Natural killer cell treated with Interleukin-12 subunit alpha and Interleukin-12 subunit beta and Interleukin-15 and Interleukin-18, amount 100 ng/mL, for 72 hours (primary cell): ENCODE results near the gene RIN3. TPM values are rescaled to one million over a fixed set of nuclear protein-coding genes. Genes with fewer than 3 reads are reported as not detected.

Experiments
- ATAC-seq, 2 donors: fragments of 150-1000 bp; cut with Tn5 transposase in 1 of 2; sonication (Bioruptor Pico), chemical (Tn5 transposase) in 1 of 2; 2 replicates each; pipeline ENCODE4 v1.10.0; 2021
- DNase-seq: peaks from one replicate; pipeline ENCODE4 v3.0.0; 2022; ENCODE audit warnings: low spot score
- H3K27ac Mint-ChIP-seq, 2 donors: 1 replicate in 1 of 2; 2 replicates in 1 of 2; pipeline ENCODE4 v1.8.0; 2022; ENCODE audit warnings: mixed read lengths in 2 of 2, mild to moderate bottlenecking in 1 of 2, moderate library complexity in 1 of 2
- H3K27me3 Mint-ChIP-seq, 2 donors: 1 replicate in 1 of 2; 2 replicates in 1 of 2; pipeline ENCODE4 v1.8.0; 2022; ENCODE audit warnings: mixed read lengths in 2 of 2
- H3K36me3 Mint-ChIP-seq: one replicate; pipeline ENCODE4 v1.8.0; 2022; ENCODE audit warnings: mixed read lengths
- H3K4me1 Mint-ChIP-seq, 2 donors: 1 replicate in 1 of 2; 2 replicates in 1 of 2; pipeline ENCODE4 v1.8.0; 2022; ENCODE audit warnings: low read depth in 2 of 2, mixed read lengths in 2 of 2, mild to moderate bottlenecking in 1 of 2
- H3K4me3 Mint-ChIP-seq: one replicate; pipeline ENCODE4 v1.8.0; 2022; ENCODE audit warnings: mixed read lengths
- H3K9me3 Mint-ChIP-seq: 2 replicates; pipeline ENCODE4 v1.8.0; 2022; ENCODE audit warnings: mixed read lengths
- total RNA-seq, 2 donors: library from RNA; stranded (reverse); gene quantifications; one replicate each; pipeline ENCODE4 v1.2.3, GENCODE V29; 2022

The RIN3 gene
- total RNA-seq, 2 donors from 2014 or later = 151 to 202 TPM

DNA sequence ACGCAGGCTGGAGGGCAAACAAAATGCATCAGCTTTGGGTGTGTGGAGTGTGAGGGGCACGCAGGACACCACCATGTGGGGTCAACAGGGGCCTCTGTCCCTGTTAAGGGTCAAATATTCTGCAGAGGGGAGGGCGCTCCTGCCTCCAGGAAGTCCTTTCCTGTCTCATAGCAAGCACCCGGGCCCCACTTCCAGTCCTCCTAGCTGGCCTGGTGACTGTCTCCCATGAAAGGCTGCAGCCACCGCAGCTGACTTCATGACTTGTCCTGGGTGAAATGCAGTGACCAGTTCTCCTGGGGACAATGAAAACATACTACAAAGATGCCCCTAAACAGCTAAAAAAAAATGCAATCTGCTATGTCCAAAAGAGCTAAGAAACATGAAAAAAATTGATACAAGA is 181.2 kb downstream of the RIN3 start:
- Mint-ChIP-seq H3K27me3 (no peaks in the 10 kb centered on the region), H3K4me1 (peaks cover 10 to 22% of the 10 kb centered on the region in 2 donors), H3K9me3 (no peaks in the 10 kb centered on the region), H3K27ac (peak overlapping the region in 1 of 2 donors; percentile 27), H3K4me3 (no peak overlapping the region), H3K36me3 (no peaks in the 10 kb centered on the region)
- ATAC-seq = no peak
- DNase-seq = no peak

DNA sequence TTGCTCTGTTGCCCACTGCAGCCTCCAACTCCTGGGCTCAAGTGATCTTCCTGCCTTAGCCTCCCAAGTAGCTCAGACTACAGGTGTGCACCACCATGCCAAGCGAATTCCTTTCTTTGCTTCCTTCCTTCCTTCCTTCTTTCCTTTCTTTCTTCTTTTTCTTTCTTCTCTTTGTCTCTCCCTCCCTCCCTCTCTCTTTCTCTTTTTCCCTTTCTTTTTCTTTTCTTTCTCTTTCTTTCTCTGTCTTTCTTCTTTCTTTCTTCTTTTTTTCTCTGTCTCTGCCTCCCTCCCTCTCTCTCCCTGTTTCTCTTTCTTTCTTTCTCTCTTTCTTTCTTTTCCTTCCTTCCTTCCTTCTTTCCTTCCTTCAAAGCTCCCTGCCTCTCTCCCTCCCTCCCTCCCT is 182.0 kb downstream of the RIN3 start:
- H3K27me3 Mint-ChIP-seq = no peaks in the 10 kb centered on the region
- peaks cover 10 to 22% of the 10 kb centered on the region in 2 donors for H3K4me1 Mint-ChIP-seq
- no peak for DNase-seq
- no peaks in the 10 kb centered on the region for H3K36me3 Mint-ChIP-seq
- no peaks in the 10 kb centered on the region for H3K9me3 Mint-ChIP-seq
- ATAC-seq = no peak
- H3K27ac Mint-ChIP-seq = no peak overlapping the region
- no peak overlapping the region for H3K4me3 Mint-ChIP-seq

DNA sequence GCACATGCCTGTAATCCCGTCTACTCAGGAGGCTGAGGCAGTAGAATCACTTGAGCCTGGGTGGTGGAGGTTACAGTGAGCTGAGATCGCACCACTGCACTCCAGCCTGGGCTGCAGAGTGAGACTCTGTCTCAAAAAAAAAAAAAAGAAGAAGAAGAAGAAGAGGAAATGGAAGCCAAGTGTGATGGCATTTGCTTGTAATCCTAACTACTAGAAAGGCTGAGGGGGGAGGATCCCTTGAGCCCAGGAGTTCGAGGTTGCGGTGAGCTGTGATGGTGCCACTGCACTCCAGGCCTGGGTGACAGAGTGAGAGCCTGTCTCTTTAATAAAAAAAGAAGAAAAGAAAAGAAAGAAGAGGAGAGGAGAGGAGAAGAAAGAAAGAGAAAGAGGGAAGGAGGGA is 182.8 kb downstream of the RIN3 start:
- no peaks in the 10 kb centered on the region for H3K9me3 Mint-ChIP-seq
- peak overlapping the region in 1 of 2 donors; percentile 45 for H3K27ac Mint-ChIP-seq
- no peak for ATAC-seq
- DNase-seq = no peak
- H3K4me3 Mint-ChIP-seq = no peak overlapping the region
- no peaks in the 10 kb centered on the region for H3K27me3 Mint-ChIP-seq
- no peaks in the 10 kb centered on the region for H3K36me3 Mint-ChIP-seq
- H3K4me1 Mint-ChIP-seq = peaks cover 10 to 22% of the 10 kb centered on the region in 2 donors

DNA sequence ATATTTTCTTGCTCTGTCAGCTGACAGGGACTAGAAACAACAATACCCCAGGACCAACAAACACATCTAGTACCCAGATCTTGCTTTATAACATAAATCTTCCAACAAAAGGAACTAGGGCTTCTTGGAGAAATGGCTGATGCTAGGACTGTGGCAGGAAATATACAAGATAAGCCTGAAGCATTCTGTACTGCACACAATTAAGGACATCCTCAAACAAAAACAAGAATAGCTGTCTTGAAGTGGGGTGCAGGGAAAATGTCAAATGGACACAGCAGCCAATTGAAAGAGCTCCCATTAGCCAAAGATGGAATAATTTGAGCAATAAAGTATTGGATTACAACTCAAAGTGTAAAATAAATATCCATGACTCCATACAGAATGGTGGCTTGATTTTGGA is 184.8 kb downstream of the RIN3 start:
- DNase-seq (no peak), ATAC-seq (no peak)
- no peaks in the 10 kb centered on the region for H3K9me3 Mint-ChIP-seq
- H3K4me3 Mint-ChIP-seq = no peak overlapping the region
- H3K27ac Mint-ChIP-seq = no peak overlapping the region
- peaks cover 17 to 22% of the 10 kb centered on the region in 2 donors for H3K4me1 Mint-ChIP-seq
- H3K27me3 Mint-ChIP-seq = peaks cover 0 to 2% of the 10 kb centered on the region in 2 donors
- no peaks in the 10 kb centered on the region for H3K36me3 Mint-ChIP-seq

DNA sequence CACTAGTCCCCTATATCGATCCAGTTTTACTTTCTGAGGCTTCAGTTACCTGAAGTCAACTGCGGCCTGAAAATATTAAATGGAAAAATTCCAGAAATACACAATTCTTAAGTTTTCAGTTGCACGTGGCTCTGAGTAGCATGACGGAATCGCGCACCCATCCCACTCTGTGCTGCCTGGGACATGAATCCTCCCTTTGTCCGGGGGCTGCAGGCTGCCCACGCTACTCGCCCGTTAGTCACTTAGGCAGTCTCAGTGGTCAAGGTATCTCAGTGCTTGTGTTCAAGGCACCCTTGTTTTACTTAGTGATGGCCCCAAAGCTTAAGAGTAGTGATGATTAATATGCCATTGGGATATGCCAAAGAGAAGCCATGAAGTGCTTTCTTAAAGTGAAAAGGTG is 188.2 kb downstream of the RIN3 start:
- H3K9me3 Mint-ChIP-seq = no peaks in the 10 kb centered on the region
- H3K36me3 Mint-ChIP-seq = no peaks in the 10 kb centered on the region
- no peak overlapping the region for H3K27ac Mint-ChIP-seq
- peaks cover 0 to 11% of the 10 kb centered on the region in 2 donors for H3K27me3 Mint-ChIP-seq
- ATAC-seq = no peak
- H3K4me1 Mint-ChIP-seq = peaks cover 15 to 19% of the 10 kb centered on the region in 2 donors
- DNase-seq = no peak
- H3K4me3 Mint-ChIP-seq = no peak overlapping the region

DNA sequence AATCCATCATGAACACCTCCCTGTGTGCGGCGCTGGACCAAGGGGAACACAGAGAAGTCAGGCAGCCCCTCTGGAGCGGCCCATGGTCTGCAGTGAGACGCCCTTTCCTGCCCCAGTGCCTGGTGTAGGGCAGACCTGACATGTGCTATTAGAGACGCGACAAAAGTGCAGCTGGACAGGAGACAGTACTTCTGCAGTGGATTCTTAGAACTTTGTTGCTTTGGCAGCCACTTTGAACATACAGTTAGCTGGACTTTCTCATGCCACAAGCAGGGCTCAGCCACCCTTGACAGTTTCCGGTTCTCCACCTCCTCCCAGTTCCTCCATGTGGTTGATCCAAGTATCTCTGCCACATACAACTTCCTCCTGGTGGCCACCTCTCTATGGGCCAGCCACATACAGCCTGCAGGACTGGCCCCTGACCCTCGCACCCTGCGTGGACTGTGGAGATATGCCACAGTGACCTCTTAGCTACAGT is 188.9 kb downstream of the RIN3 start:
- Mint-ChIP-seq H3K36me3 (no peaks in the 10 kb centered on the region), H3K4me1 (peaks cover 15 to 19% of the 10 kb centered on the region in 2 donors)

DNA sequence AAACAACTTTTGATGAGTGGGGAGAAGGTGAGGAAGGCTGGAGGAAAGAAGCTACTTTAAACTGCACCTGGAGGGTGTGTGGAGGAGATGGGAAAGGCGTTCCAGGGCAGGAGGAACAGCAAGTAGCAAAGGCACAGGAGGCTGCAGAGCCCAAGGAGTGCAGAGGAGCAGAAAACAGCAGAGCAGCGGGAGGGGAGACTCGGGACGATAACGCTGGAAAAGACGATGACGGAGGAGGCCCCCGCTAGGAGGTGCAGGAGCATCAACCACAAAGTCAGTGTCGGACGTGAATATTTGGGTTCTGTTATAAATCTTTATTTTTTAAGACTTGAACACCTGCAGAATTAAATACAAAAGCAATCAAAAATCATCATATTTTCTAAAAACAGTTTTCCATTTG is 189.9 kb downstream of the RIN3 start:
- Mint-ChIP-seq H3K4me1 (peaks cover 15 to 19% of the 10 kb centered on the region in 2 donors), H3K27me3 (peaks cover 0 to 14% of the 10 kb centered on the region in 2 donors), H3K4me3 (no peak overlapping the region), H3K36me3 (no peaks in the 10 kb centered on the region), H3K27ac (peak overlapping the region in 1 of 2 donors; percentile 17), H3K9me3 (no peaks in the 10 kb centered on the region)
- ATAC-seq (no peak), DNase-seq (no peak)

More for the DNA sequence above, 188.9 kb downstream of the RIN3 start:
- ATAC-seq (no peak), DNase-seq (no peak)
- Mint-ChIP-seq H3K27me3 (peaks cover 0 to 14% of the 10 kb centered on the region in 2 donors), H3K27ac (no peak overlapping the region), H3K9me3 (no peaks in the 10 kb centered on the region), H3K4me3 (no peak overlapping the region)

DNA sequence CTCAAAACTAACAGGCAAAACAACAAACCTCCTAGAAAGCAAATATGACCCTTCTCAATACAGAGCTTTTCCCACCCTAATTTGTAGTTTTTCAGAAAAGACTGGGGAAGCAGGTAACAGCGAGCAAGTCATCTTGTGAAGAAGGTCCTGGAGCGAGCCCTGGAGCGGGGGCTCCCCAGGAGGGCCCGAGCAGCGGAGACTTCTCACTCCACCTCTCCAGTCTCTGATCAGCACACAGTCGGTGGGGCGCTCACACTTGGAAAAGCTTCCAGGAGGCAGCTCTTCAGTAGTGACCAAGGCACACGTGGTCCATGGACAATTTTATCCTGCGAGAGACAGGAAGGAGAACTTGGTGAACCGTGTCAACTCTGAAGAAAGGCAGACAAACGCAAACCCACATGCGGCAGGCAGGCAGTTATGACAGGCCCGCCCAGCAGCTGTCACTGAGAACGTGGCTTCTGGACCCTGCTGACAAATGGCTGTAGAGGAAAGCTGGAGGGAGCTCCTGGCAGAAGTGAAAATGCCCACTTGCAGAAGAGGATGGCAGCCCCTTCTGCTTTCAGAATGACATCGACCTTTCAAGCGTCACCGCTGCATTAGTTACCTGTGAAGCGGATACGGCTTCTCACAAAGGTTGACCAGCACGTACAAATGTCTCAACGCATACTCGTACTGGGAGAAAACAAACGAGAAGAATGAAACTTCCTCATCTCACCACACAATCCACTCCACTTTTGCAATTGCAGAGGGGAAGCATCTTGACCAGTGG is 190.6 kb downstream of the RIN3 start:
- Mint-ChIP-seq H3K27me3 (peaks cover 0 to 14% of the 10 kb centered on the region in 2 donors), H3K27ac (no peak overlapping the region), H3K4me3 (peak overlapping the region; percentile 9), H3K36me3 (no peaks in the 10 kb centered on the region), H3K4me1 (peaks cover 15 to 19% of the 10 kb centered on the region in 2 donors), H3K9me3 (no peaks in the 10 kb centered on the region)
- ATAC-seq = peak; percentile 79 to 83
- DNase-seq = no peak

DNA sequence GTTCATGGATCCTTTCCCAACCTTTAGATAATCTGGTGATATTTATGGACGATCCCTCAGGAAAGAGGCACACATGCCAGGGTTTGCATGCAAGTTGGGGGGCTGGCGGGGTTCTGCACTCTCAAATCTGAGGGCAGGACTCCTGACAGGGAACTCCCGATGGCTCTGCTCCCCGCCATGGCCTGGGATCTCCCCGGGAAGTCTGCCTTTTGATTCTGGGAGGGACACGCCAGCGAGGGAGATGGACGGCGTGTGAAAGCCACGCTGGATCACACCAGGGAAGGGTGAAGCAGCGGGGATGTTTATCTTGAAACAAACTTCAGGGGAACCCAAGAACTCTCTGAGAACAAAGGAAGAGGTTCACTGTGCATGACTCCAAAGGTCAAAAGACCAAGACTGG is 191.2 kb downstream of the RIN3 start:
- Mint-ChIP-seq H3K27ac (no peak overlapping the region), H3K4me1 (peaks cover 15 to 19% of the 10 kb centered on the region in 2 donors), H3K9me3 (no peaks in the 10 kb centered on the region), H3K4me3 (no peak overlapping the region), H3K27me3 (peaks cover 0 to 16% of the 10 kb centered on the region in 2 donors), H3K36me3 (no peaks in the 10 kb centered on the region)
- DNase-seq = no peak
- no peak for ATAC-seq

DNA sequence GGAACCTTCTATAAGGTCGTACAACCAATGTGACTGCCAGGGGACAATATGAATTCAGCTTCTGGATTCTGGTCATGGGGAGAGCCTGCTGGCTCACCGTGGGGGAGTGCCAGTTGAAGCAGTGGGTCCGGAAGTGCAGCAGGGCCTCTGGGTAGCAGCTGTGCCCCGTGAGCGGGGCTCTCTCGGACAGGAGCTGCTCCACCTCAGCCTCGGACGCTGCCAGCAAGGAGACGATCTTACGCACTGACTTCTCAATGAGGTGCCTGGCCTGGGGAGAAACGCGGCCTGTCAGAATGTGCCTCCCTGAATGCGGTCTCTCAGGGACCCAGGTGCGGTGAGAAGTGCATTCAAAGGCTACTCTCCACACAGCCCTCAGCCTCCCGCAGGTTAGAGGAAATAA is 192.8 kb downstream of the RIN3 start:
- no peak overlapping the region for H3K4me3 Mint-ChIP-seq
- no peaks in the 10 kb centered on the region for H3K36me3 Mint-ChIP-seq
- peaks cover 0 to 16% of the 10 kb centered on the region in 2 donors for H3K27me3 Mint-ChIP-seq
- no peak for ATAC-seq
- H3K4me1 Mint-ChIP-seq = peaks cover 15 to 19% of the 10 kb centered on the region in 2 donors
- no peaks in the 10 kb centered on the region for H3K9me3 Mint-ChIP-seq
- DNase-seq = no peak
- H3K27ac Mint-ChIP-seq = no peak overlapping the region

DNA sequence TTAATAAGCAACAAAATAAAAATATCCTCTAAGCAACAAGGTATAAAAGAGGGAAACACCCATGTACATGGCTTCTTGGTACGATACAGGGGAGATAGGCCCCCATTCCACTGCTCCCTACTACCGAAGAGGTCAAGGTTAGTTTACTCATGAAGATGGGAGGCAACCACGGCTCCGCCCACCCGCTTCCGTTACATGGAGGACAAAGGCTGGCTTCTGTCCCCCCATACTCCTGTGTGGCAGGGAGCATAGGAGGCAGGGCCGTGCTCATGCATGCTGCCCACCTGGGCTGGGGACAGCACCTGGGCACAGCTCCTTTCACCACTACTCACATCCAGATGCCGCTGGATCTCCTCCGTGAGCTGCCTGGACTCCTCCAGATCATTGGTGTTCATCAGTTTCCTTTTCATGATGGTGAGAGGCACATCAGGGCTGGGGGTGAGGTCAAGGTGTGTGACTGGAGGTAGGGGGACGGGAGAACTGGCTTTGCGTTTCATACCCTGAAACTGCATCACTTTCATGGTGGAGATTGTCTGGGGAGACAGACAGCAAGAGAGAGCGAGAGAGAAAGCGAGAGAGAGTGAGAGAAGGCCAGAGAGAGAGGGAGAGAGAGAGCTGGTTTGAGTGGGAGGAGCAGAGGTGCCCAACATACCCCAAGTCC is 195.9 kb downstream of the RIN3 start:
- Mint-ChIP-seq H3K36me3 (no peaks in the 10 kb centered on the region), H3K4me1 (peaks cover 5 to 6% of the 10 kb centered on the region in 2 donors), H3K27ac (no peak overlapping the region), H3K27me3 (peaks cover 0 to 12% of the 10 kb centered on the region in 2 donors), H3K4me3 (no peak overlapping the region), H3K9me3 (no peaks in the 10 kb centered on the region)
- DNase-seq = no peak
- ATAC-seq = no peak

DNA sequence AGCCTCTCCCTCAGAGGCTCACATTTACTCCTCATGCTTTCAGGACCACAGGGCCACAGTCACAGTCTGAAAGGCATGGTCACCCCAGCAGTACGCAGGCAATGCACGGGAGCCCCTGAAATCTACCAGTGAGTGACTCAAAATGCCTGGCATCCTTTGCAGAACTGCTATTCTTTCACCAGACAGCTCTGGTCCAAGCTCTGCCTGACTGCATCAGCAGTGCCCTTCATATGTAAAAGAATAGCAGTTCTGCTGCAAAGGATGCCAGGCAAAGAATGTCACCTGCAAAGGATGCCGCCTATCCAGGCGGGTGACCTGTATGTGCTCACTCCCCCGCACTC is 196.4 kb downstream of the RIN3 start:
- Mint-ChIP-seq H3K27ac (no peak overlapping the region), H3K36me3 (no peaks in the 10 kb centered on the region), H3K4me1 (peaks cover under 1 to 1% of the 10 kb centered on the region in 2 donors), H3K4me3 (no peak overlapping the region), H3K27me3 (peaks cover 0 to 8% of the 10 kb centered on the region in 2 donors), H3K9me3 (no peaks in the 10 kb centered on the region)
- no peak for ATAC-seq
- no peak for DNase-seq

DNA sequence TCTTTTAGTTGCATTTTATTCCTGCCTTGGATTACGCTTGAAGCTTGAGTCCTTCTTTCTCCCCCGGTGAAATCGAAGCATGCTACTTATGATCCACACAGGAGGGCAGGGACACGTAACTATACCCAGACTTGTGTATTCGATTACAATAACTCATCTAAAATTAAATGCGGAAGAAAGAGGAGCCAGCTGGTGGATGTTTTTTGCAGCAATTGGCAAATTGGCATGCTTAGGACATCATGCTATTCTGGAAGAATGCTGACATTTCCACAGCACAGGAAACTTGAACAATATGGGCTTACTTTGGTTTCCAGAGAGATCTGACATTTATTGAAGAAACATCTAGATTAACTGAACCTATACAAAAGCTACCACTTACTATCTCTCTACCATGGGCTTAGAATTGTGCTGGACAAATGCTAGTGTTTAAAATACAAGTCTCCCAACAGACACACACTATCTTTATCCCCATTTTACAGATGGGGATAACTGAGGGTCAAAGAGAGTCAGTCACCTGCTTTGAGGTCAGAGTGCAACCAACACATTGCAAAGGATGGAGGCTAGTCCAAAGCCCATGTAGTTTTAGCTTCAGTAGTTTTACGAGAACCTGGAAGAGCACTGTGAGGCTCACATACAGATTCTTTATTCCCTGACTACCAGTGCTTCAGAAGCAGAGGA is 198.5 kb downstream of the RIN3 start:
- Mint-ChIP-seq H3K36me3 (no peaks in the 10 kb centered on the region), H3K4me1 (peaks cover 0 to 1% of the 10 kb centered on the region in 2 donors), H3K27me3 (peaks cover 0 to 4% of the 10 kb centered on the region in 2 donors), H3K9me3 (no peaks in the 10 kb centered on the region), H3K27ac (no peak overlapping the region), H3K4me3 (no peak overlapping the region)
- DNase-seq (no peak), ATAC-seq (no peak)

DNA sequence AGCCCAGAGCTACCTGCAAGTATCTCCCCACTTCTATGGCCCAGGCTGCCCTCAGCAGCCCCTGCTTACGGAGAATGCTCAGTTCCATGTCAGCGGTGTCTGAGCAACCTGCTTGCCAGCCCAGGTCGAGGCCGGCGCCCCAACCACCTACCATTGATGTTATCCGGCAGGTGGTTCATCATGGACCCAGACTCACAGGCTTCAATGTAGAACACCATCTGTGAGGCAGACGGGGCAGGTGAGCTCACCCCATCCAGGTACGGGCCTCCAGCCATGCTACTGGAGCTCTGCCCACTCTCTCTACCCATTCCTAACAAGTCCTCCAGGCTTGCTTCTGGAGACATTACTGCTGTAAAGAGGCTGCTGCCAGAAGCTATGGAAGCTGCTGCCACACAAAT is 199.1 kb downstream of the RIN3 start:
- ATAC-seq = no peak
- Mint-ChIP-seq H3K27ac (no peak overlapping the region), H3K9me3 (no peaks in the 10 kb centered on the region), H3K4me1 (peaks cover 5 to 6% of the 10 kb centered on the region in 2 donors), H3K36me3 (no peaks in the 10 kb centered on the region), H3K4me3 (no peak overlapping the region), H3K27me3 (peaks cover 0 to 2% of the 10 kb centered on the region in 2 donors)
- no peak for DNase-seq
